Cardiac fibroblast (primary cell): Measurements from ENCODE around the gene TRIM75.
"Not testable (repeated sequence)": the region's sequence is repeated elsewhere in the genome, so short reads cannot be mapped to it uniquely, and the experiment has no call there.

Experiments
- DNase-seq, 2 donors: peaks; one replicate each; pipeline versions ENCODE4 v3.0.0 to v3.0.0-alpha.2; 2010; ENCODE audit warnings: low read depth in 2 of 2
- H3K4me3 ChIP-seq, 2 donors: replicated peaks in 1 of 2; 1 replicate in 1 of 2; 2 replicates in 1 of 2; pipeline ENCODE4 v1.5.1; 2011; ENCODE audit warnings: low read depth in 2 of 2, low read length in 2 of 2, mild to moderate bottlenecking in 2 of 2, moderate library complexity in 1 of 2
- TF ChIP-seq, protein P1 (sequence below): IDR thresholded peaks from one replicate; pipeline ENCODE4 v1.5.1; 2011; ENCODE audit warnings: low read depth, mild to moderate bottlenecking, low read length, inconsistent platforms

The TRIM75 gene

DNA sequence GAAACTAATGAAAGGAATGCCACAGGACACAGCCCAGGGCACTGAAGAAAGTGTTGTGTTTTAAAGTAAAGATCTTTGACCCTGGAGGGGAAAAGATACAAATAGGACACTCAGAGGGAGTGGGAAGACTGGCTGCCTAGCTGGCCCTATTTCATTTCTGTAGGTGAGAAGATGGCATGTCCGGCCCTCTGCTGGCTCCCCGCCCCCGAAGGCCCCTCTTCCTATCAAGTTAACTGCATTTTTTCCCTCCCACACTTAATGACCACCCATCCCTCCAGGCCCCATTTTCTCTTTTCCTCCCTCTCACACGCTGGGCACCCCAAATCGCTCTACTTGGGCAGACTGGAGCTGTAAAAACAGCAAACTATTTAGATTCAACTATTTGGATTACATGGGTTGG lies 5.5 kb upstream of the TRIM75 start:
- no peak for DNase-seq
- H3K4me3 ChIP-seq = no peak overlapping the region
- TF ChIP-seq, protein P1, sequence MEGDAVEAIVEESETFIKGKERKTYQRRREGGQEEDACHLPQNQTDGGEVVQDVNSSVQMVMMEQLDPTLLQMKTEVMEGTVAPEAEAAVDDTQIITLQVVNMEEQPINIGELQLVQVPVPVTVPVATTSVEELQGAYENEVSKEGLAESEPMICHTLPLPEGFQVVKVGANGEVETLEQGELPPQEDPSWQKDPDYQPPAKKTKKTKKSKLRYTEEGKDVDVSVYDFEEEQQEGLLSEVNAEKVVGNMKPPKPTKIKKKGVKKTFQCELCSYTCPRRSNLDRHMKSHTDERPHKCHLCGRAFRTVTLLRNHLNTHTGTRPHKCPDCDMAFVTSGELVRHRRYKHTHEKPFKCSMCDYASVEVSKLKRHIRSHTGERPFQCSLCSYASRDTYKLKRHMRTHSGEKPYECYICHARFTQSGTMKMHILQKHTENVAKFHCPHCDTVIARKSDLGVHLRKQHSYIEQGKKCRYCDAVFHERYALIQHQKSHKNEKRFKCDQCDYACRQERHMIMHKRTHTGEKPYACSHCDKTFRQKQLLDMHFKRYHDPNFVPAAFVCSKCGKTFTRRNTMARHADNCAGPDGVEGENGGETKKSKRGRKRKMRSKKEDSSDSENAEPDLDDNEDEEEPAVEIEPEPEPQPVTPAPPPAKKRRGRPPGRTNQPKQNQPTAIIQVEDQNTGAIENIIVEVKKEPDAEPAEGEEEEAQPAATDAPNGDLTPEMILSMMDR = no peak

DNA sequence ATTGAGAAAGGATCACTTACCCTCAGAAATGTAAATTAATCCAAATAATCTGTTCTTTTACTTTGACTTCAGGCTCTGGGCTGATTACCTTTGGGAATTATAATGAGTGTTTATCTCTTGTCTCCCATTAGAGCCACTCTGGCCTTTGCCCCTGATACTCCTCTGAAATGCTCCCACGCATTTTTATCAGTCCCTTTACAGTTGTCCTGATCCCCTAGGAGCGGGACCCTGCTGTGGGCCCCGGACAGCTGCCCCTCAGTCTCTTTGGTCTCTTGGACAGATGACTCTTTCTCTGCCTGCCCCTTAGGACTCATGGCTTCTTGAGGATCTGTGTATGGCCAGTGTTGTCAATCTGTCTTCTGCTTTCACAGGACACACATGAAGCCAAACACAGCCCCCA lies 1.0 kb upstream of the TRIM75 start:
- no peak overlapping the region for H3K4me3 ChIP-seq
- TF ChIP-seq, protein P1 = no peak
- no peak for DNase-seq

DNA sequence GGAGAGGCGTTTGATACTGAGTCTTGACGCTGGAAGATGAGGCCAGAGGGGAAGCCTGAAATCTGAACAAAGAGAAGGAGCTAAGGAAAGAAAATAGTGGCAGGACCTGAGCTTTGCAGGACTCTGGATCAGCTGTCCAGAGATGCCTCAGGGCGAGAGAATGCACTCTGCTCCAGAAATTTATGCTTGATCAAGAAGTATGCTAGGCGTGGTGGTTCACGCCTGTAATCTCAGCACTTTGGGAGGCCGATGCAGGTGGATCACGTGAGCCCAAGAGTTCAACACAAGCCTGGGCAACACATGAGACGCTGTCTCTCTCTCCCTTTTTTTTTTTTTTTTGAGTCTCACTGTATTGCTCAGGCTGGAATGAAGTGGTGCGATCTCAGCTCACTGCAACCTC lies 1.9 kb downstream of the TRIM75 start:
- H3K4me3 ChIP-seq = no peak overlapping the region
- DNase-seq = no peak
- TF ChIP-seq, protein P1 = no peak

DNA sequence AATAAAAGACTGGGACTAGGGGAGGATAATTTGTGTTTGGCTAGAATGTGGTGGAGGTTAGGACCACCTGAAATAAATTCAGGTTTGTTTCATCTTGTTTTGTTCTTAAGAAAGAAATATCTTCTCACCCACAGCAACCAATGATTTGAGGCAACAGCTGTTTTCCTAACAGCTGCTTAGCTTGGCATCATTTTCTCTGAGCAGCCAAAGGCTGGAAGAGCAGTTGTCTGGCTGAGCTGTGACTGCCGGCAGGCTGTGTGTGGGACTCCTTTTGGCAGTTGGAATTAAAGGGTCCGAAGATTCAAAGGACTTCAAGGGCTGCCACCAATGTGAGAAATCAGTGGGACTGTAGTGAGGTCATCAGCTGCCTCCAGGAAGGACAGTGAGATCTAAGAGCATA lies 5.0 kb downstream of the TRIM75 start:
- no peak for DNase-seq
- no peak overlapping the region for H3K4me3 ChIP-seq
- TF ChIP-seq, protein P1 = no peak

DNA sequence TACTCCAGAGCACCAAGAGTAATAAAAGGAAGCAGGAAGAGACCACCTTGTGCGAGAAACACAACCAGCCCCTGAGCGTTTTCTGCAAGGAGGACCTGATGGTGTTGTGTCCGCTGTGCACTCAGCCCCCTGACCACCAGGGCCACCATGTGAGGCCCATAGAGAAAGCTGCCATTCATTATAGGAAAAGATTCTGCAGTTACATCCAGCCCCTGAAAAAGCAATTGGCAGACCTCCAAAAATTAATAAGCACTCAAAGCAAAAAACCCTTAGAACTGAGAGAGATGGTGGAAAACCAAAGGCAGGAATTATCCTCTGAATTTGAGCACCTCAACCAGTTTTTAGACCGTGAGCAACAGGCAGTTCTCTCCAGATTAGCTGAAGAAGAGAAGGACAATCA lies 5.7 kb downstream of the TRIM75 start:
- TF ChIP-seq, protein P1 = no peak
- H3K4me3 ChIP-seq = no peak overlapping the region
- DNase-seq = no peak

DNA sequence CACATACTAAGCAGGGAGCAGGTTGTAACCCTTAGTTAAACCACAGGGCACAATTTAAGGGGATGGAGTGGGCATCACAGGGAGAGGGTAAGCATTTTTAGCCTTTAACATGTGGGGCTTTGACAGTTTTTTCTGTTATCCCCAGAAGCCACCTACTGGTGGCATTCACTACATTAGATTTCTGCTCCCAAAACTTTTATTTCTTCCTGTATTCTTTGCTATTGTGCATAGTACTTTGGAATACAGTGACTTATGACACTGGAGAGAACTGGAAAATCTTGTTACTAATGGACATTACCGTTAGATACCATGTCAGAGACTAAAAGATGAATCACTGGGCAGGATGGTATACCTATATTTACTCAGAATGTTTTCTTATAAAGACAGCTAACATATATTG lies 7.3 kb downstream of the TRIM75 start:
- TF ChIP-seq, protein P1 = peak; percentile 23
- DNase-seq = no peak
- H3K4me3 ChIP-seq = no peak overlapping the region

DNA sequence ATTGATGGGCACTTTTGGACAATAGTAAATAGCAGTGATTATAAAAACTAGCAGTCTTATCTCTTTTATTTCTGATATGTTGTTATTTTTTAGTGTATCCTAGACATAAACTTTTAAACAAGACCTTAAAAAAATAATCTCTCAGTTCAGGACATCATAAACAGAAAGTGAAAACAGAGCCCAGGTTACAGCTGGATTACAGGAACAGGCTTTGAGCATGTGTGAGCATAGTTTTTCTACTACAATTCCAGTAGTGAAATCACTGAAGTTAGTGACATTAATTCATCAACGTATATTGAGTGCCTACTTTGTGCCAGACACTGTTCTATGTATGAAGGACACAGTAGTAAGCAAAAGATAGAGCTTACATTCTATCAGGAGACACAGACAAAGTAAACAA lies 16.9 kb downstream of the TRIM75 start:
- no peak overlapping the region for H3K4me3 ChIP-seq
- no peak for DNase-seq
- TF ChIP-seq, protein P1 = no peak

DNA sequence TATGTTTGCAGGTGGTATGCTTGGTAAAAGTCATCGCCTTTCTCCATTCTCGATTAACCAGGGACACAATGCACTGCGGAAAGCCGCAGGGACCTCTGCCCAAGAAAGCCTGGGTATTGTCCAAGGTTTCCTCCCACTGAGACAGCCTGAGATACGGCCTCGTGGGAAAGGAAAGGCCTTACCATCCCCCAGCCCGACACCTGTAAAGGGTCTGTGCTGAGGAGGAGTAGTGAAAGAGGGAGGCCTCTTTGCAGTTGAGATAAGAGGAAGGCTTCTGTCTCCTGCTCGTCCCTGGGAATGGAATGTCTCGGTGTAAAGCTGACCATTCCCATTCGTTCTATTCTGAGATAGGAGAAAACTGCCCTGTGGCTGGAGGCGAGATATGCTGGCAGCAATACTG lies 19.7 kb downstream of the TRIM75 start:
- not testable (repeated sequence) for H3K4me3 ChIP-seq, DNase-seq
